Measurements from ENCODE around the gene EVA1C. TPM values are rescaled to one million over a fixed set of nuclear protein-coding genes. Genes with fewer than 3 reads are reported as not detected.

Gene EVA1C
- total and polyA plus RNA-seq, 10 of the 15 experiments (the other 5 are each of a cell fraction or from before 2014, with no cell fraction given), result 0.13 to 0.56 (median 0.34) TPM; not detected in 7

GRCh38 chr21:32392880-32393676, 19.4 kb upstream of the EVA1C start, which contains the start of gene URB1 (continued):
- TF ChIP-seq E2F8 (IDR thresholded peaks at IDR 0.05; ENCODE audit: low read depth, partially characterized antibody), result no peak
- TF ChIP-seq BRCA1 (IDR thresholded peaks at IDR 0.05; ENCODE audit: low read depth, low read length), result no peak
- no peak for TF ChIP-seq RELB (IDR thresholded peaks at IDR 0.05; ENCODE audit: low read depth)
- no peak for TF ChIP-seq ZBTB11 (CRISPR knock-in tag; IDR thresholded peaks at IDR 0.05)
- TF ChIP-seq GABPA (IDR thresholded peaks at IDR 0.05; ENCODE audit: low read depth), result peak; percentile 89
- peak; percentile 87 for TF ChIP-seq PKNOX1 (IDR thresholded peaks at IDR 0.05)
- no peak for TF ChIP-seq RAD51 (IDR thresholded peaks at IDR 0.05)
- no peak for TF ChIP-seq TARDBP (IDR thresholded peaks at IDR 0.05; ENCODE audit: borderline replicate concordance)
- no peak for TF ChIP-seq CBFB (IDR thresholded peaks at IDR 0.05; ENCODE audit: low read depth)
- TF ChIP-seq MYC (IDR thresholded peaks at IDR 0.05; ENCODE audit: insufficient read depth, insufficient read length, insufficient replicate concordance, low read length, severe bottlenecking), result peak; percentile 67
- no peak for TF ChIP-seq STAT1 (conservative IDR thresholded peaks at IDR 0.05)
- TF ChIP-seq SIN3A (IDR thresholded peaks at IDR 0.05; ENCODE audit: low read depth, low read length), result peak; percentile 93
- TF ChIP-seq IRF3 (IDR thresholded peaks at IDR 0.05), result no peak
- no peak; the same call in 2 of the 3 replicates for TF ChIP-seq POU2F2 (IDR thresholded peaks at IDR 0.05; ENCODE audit: borderline replicate concordance, low read depth, low read length)
- no peak for TF ChIP-seq SMC3 (IDR thresholded peaks at IDR 0.05; ENCODE audit: borderline replicate concordance, low read length)
- no peak for TF ChIP-seq TCF3 (IDR thresholded peaks at IDR 0.05; ENCODE audit: borderline replicate concordance, insufficient read depth, low read depth, low read length)
- TF ChIP-seq HSF1 (IDR thresholded peaks at IDR 0.05; ENCODE audit: low read depth, low read length), result no peak
